ENCODE results near the gene HPSE2.

DNA sequence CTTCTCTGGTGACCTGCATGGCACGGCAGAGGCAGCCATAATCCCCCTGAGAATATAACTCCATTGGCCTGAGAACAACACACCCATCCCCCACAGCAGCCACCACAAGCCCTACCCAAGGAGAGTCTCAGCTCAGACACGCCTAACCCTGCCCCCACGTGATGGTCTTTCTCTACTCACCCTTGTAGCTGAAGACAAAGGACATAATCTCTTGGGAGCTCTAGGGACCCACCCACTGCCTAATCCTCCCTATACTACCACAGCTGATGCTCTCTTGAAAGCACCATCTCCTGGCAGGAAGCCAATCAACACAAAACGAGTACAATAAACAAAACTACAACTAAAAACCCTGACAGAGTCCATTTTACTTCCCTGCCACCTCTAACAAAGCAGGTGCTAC lies 30.7 kb upstream of the HPSE2 start:
- TF ChIP-seq, protein P1, sequence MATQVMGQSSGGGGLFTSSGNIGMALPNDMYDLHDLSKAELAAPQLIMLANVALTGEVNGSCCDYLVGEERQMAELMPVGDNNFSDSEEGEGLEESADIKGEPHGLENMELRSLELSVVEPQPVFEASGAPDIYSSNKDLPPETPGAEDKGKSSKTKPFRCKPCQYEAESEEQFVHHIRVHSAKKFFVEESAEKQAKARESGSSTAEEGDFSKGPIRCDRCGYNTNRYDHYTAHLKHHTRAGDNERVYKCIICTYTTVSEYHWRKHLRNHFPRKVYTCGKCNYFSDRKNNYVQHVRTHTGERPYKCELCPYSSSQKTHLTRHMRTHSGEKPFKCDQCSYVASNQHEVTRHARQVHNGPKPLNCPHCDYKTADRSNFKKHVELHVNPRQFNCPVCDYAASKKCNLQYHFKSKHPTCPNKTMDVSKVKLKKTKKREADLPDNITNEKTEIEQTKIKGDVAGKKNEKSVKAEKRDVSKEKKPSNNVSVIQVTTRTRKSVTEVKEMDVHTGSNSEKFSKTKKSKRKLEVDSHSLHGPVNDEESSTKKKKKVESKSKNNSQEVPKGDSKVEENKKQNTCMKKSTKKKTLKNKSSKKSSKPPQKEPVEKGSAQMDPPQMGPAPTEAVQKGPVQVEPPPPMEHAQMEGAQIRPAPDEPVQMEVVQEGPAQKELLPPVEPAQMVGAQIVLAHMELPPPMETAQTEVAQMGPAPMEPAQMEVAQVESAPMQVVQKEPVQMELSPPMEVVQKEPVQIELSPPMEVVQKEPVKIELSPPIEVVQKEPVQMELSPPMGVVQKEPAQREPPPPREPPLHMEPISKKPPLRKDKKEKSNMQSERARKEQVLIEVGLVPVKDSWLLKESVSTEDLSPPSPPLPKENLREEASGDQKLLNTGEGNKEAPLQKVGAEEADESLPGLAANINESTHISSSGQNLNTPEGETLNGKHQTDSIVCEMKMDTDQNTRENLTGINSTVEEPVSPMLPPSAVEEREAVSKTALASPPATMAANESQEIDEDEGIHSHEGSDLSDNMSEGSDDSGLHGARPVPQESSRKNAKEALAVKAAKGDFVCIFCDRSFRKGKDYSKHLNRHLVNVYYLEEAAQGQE (IDR thresholded peaks at IDR 0.05; ENCODE audit: low read depth), result no peak
- TF ChIP-seq TEAD4 (IDR thresholded peaks at IDR 0.05) (no peak), CREB1 (IDR thresholded peaks at IDR 0.05; ENCODE audit: low read depth) (no peak), EP300 (IDR thresholded peaks at IDR 0.05; ENCODE audit: borderline replicate concordance) (no peak), CEBPB (IDR thresholded peaks at IDR 0.05) (no peak), TAF1 (IDR thresholded peaks at IDR 0.05; ENCODE audit: low read depth) (no peak), YY1 (IDR thresholded peaks at IDR 0.05; ENCODE audit: low read depth) (no peak), RAD21 (IDR thresholded peaks at IDR 0.05; ENCODE audit: low read depth) (no peak), FOXM1 (IDR thresholded peaks at IDR 0.05; ENCODE audit: borderline replicate concordance, low read depth) (no peak)
- TF ChIP-seq, protein P2, sequence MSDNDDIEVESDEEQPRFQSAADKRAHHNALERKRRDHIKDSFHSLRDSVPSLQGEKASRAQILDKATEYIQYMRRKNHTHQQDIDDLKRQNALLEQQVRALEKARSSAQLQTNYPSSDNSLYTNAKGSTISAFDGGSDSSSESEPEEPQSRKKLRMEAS (IDR thresholded peaks at IDR 0.05), result no peak
